ENCODE measurements around the gene MBIP.
"Not testable (repeated sequence)": the region's sequence is repeated elsewhere in the genome, so short reads cannot be mapped to it uniquely, and the experiment has no call there.

Gene MBIP

GRCh38 chr14:36320200-36320896 lies at the start of gene MBIP:
TSS of gene MBIP (minus strand) at chr14:36320637. CDS start at chr14:36320588, 49 bp downstream.
- DNase-seq (ENCODE audit: low read depth in 2 of 2) = peak; percentile 64 to 85

- DNase-seq (ENCODE audit: low read depth in 2 of 2) = no peak
These were observed 47.7 kb upstream of the MBIP start for GRCh38 chr14:36367985-36368774.

- DNase-seq (ENCODE audit: low read depth in 2 of 2) = no peak
These were observed 45.3 kb upstream of the MBIP start for GRCh38 chr14:36365766-36366165.

- DNase-seq (ENCODE audit: low read depth in 2 of 2) = no peak
These were observed 43.3 kb upstream of the MBIP start for GRCh38 chr14:36363704-36364103.

GRCh38 chr14:36362648-36363047 lies 42.2 kb upstream of the MBIP start:
- DNase-seq (ENCODE audit: low read depth in 2 of 2) = no peak

- DNase-seq (ENCODE audit: low read depth in 2 of 2) = no peak
These were observed 40.9 kb upstream of the MBIP start for GRCh38 chr14:36361210-36361853.

- DNase-seq (ENCODE audit: low read depth in 2 of 2) = no peak
These were observed 36.4 kb upstream of the MBIP start for GRCh38 chr14:36356862-36357261.

- DNase-seq (ENCODE audit: low read depth in 2 of 2) = no peak
These were observed 25.6 kb upstream of the MBIP start for GRCh38 chr14:36346052-36346451.

- no peak for DNase-seq (ENCODE audit: low read depth in 2 of 2)
These were observed 23.8 kb upstream of the MBIP start for GRCh38 chr14:36344211-36344610.

- DNase-seq (ENCODE audit: low read depth in 2 of 2) = not testable (repeated sequence)
These were observed 21.4 kb upstream of the MBIP start for GRCh38 chr14:36341811-36342210.

GRCh38 chr14:36340276-36340890 lies 19.9 kb upstream of the MBIP start:
- DNase-seq (ENCODE audit: low read depth in 2 of 2) = no peak

- no peak for DNase-seq (ENCODE audit: low read depth in 2 of 2)
These were observed 19.4 kb upstream of the MBIP start for GRCh38 chr14:36339816-36340215.

GRCh38 chr14:36333119-36333518 lies 12.7 kb upstream of the MBIP start:
- DNase-seq (ENCODE audit: low read depth in 2 of 2) = no peak

GRCh38 chr14:36327573-36327972 lies 7.1 kb upstream of the MBIP start:
- not testable (repeated sequence) for DNase-seq (ENCODE audit: low read depth in 2 of 2)

GRCh38 chr14:36325853-36326252 lies 5.4 kb upstream of the MBIP start:
- no peak for DNase-seq (ENCODE audit: low read depth in 2 of 2)

GRCh38 chr14:36324897-36325296 lies 4.5 kb upstream of the MBIP start:
- no peak for DNase-seq (ENCODE audit: low read depth in 2 of 2)

GRCh38 chr14:36320897-36321381 lies 502 bp upstream of the MBIP start:
- no peak for DNase-seq (ENCODE audit: low read depth in 2 of 2)

- DNase-seq (ENCODE audit: low read depth in 2 of 2) = no peak
These were observed 588 bp downstream of the MBIP start for GRCh38 chr14:36319899-36320199.

GRCh38 chr14:36317650-36318049 lies 2.8 kb downstream of the MBIP start:
- no peak for DNase-seq (ENCODE audit: low read depth in 2 of 2)

GRCh38 chr14:36316131-36316530 lies 4.3 kb downstream of the MBIP start:
- DNase-seq (ENCODE audit: low read depth in 2 of 2) = no peak

- no peak for DNase-seq (ENCODE audit: low read depth in 2 of 2)
These were observed 5.1 kb downstream of the MBIP start for GRCh38 chr14:36315159-36315853.

- DNase-seq (ENCODE audit: low read depth in 2 of 2) = no peak
These were observed 6.5 kb downstream of the MBIP start for GRCh38 chr14:36313898-36314297.

Measured in stimulated activated CD8-positive, alpha-beta memory T cell treated with anti-CD3 and anti-CD28 coated beads, Interleukin-15, amount 100 ng/mL, for 4 hours (primary cell).